Activated CD8-positive, alpha-beta memory T cell treated with anti-CD3 and anti-CD28 coated beads, Interleukin-2, amount 10 ng/mL, durations not matched to agents 7 days and 5 days (primary cell): ENCODE data around the gene SNTB2. TPM values are rescaled to one million over a fixed set of nuclear protein-coding genes. Genes with fewer than 3 reads are reported as not detected.

ENCODE experiments used
- ATAC-seq: fragments of 150-1000 bp; cut with Tn5 transposase; one replicate; pipeline ENCODE4 v1.10.0; 2021; ENCODE audit warnings: moderate library complexity
- CTCF ChIA-PET: fragments of 350-600 bp; sonication (Branson Sonifier 250); formaldehyde crosslinking; loops from one replicate; lab custom pipeline; 2021; ENCODE audit warnings: antibody characterized with exemption; lab: Charles Lee
- DNase-seq: peaks from one replicate; pipeline ENCODE4 v3.0.0-alpha.2; 2020
- H3K27ac Mint-ChIP-seq: one replicate; pipeline ENCODE4 v1.8.0; 2021; ENCODE audit warnings: mild to moderate bottlenecking, mixed read lengths
- H3K27me3 Mint-ChIP-seq: one replicate; pipeline ENCODE4 v1.8.0; 2021; ENCODE audit warnings: mixed read lengths
- H3K36me3 Mint-ChIP-seq: one replicate; pipeline ENCODE4 v1.8.0; 2021; ENCODE audit warnings: mild to moderate bottlenecking, mixed read lengths
- H3K4me1 Mint-ChIP-seq: one replicate; pipeline ENCODE4 v1.8.0; 2021; ENCODE audit warnings: mixed read lengths
- H3K4me3 Mint-ChIP-seq: one replicate; pipeline ENCODE4 v1.8.0; 2021; ENCODE audit warnings: mild to moderate bottlenecking, moderate library complexity, mixed read lengths
- H3K9me3 Mint-ChIP-seq: one replicate; pipeline ENCODE4 v1.8.0; 2022; ENCODE audit warnings: low read depth, mixed read lengths
- total RNA-seq, 2 experiments: library from RNA; stranded (reverse); gene quantifications; one replicate each; pipeline ENCODE4 v1.2.3, GENCODE V29; 2021

Gene SNTB2
- total RNA-seq, 2 experiments from 2014 or later, result 21.5 to 30.6 TPM

- H3K9me3 Mint-ChIP-seq, result no peaks in the 10 kb centered on the region
- H3K4me1 Mint-ChIP-seq, result peaks cover 22% of the 10 kb centered on the region
- H3K27ac Mint-ChIP-seq, result peak within 1 kb of the TSS; percentile 92
- ATAC-seq (peak; percentile 95), DNase-seq (peak; percentile 97)
- H3K27me3 Mint-ChIP-seq, result no peaks in the 10 kb centered on the region
- CTCF ChIA-PET, result interaction anchor here (1.0 to 3.6 kb wide), 6 partner anchors 10 to 178 kb away, joined by 3 to 17 read pairs (median 5); partner anchors contain the start of genes COG8 and PDF
- H3K4me3 Mint-ChIP-seq, result peak within 1 kb of the TSS; percentile 95
- H3K36me3 Mint-ChIP-seq, result peaks cover 19% of the 10 kb centered on the region
These were observed 123.9 kb downstream of the SNTB2 start, which contains the start of gene VPS4A for GRCh38 chr16:69310653-69311532. VPS4A (plus strand) TSS chr16:69311350; CDS start chr16:69311512, 162 bp downstream.

GRCh38 chr16:69311533-69312387, 124.8 kb downstream of the SNTB2 start:
- Mint-ChIP-seq H3K4me3 (peak overlapping the region; percentile 95), H3K27me3 (no peaks in the 10 kb centered on the region), H3K36me3 (peaks cover 23% of the 10 kb centered on the region), H3K4me1 (peaks cover 22% of the 10 kb centered on the region), H3K27ac (peak overlapping the region; percentile 92), H3K9me3 (no peaks in the 10 kb centered on the region)
- CTCF ChIA-PET, result interaction anchor here (0.6 to 3.6 kb wide), 3 partner anchors 15 to 41 kb away, joined by 3 to 17 read pairs (median 4); partner anchors contain the start of gene PDF
- DNase-seq, result peak; percentile 63
- peak; percentile 67 for ATAC-seq

GRCh38 chr16:69313469-69313868, 126.5 kb downstream of the SNTB2 start:
- CTCF ChIA-PET, result interaction anchor here (1.3 to 3.6 kb wide), 4 partner anchors 14 to 25 kb away, joined by 3 to 17 read pairs (median 4); partner anchors contain the start of gene PDF
- peak overlapping the region; percentile 59 for H3K4me3 Mint-ChIP-seq
- H3K27ac Mint-ChIP-seq, result peak overlapping the region; percentile 49

GRCh38 chr16:69314534-69314933, 127.6 kb downstream of the SNTB2 start:
- Mint-ChIP-seq H3K4me3 (no peak overlapping the region), H3K36me3 (peaks cover 34% of the 10 kb centered on the region), H3K4me1 (peaks cover 22% of the 10 kb centered on the region), H3K27ac (no peak overlapping the region), H3K27me3 (no peaks in the 10 kb centered on the region), H3K9me3 (no peaks in the 10 kb centered on the region)
- DNase-seq, result no peak
- no peak for ATAC-seq
- CTCF ChIA-PET, result interaction anchor here (1.1 kb wide), 1 partner anchor 165 kb away, joined by 3 read pairs; no protein-coding TSS in a partner anchor

More at GRCh38 chr16:69313469-69313868, 126.5 kb downstream of the SNTB2 start:
- peaks cover 28% of the 10 kb centered on the region for H3K36me3 Mint-ChIP-seq
- no peaks in the 10 kb centered on the region for H3K9me3 Mint-ChIP-seq
- ATAC-seq, result no peak
- peaks cover 22% of the 10 kb centered on the region for H3K4me1 Mint-ChIP-seq
- DNase-seq, result no peak
- H3K27me3 Mint-ChIP-seq, result no peaks in the 10 kb centered on the region

GRCh38 chr16:69315486-69316311, 128.7 kb downstream of the SNTB2 start:
- peaks cover 17% of the 10 kb centered on the region for H3K4me1 Mint-ChIP-seq
- CTCF ChIA-PET, result no interaction called here
- no peak overlapping the region for H3K4me3 Mint-ChIP-seq
- no peaks in the 10 kb centered on the region for H3K9me3 Mint-ChIP-seq
- H3K36me3 Mint-ChIP-seq, result peaks cover 38% of the 10 kb centered on the region
- no peak overlapping the region for H3K27ac Mint-ChIP-seq
- DNase-seq (no peak), ATAC-seq (no peak)
- H3K27me3 Mint-ChIP-seq, result no peaks in the 10 kb centered on the region

- CTCF ChIA-PET, result interaction anchor here (0.8 kb wide), 1 partner anchor 14 kb away, joined by 3 read pairs; the partner anchor contains the start of gene PDF
- H3K27ac Mint-ChIP-seq, result no peak overlapping the region
- no peaks in the 10 kb centered on the region for H3K27me3 Mint-ChIP-seq
- no peak for ATAC-seq
- no peak overlapping the region for H3K4me3 Mint-ChIP-seq
- H3K36me3 Mint-ChIP-seq, result peaks cover 46% of the 10 kb centered on the region
- H3K9me3 Mint-ChIP-seq, result no peaks in the 10 kb centered on the region
- DNase-seq, result no peak
- H3K4me1 Mint-ChIP-seq, result peaks cover 15% of the 10 kb centered on the region
These were observed 129.7 kb downstream of the SNTB2 start for GRCh38 chr16:69316595-69317034.

GRCh38 chr16:69318177-69318910, 131.4 kb downstream of the SNTB2 start:
- Mint-ChIP-seq H3K36me3 (peaks cover 46% of the 10 kb centered on the region), H3K27me3 (no peaks in the 10 kb centered on the region), H3K4me1 (peaks cover 9% of the 10 kb centered on the region), H3K9me3 (no peaks in the 10 kb centered on the region), H3K4me3 (no peak overlapping the region), H3K27ac (no peak overlapping the region)
- DNase-seq (no peak), ATAC-seq (no peak)
- CTCF ChIA-PET, result no interaction called here

GRCh38 chr16:69318911-69319289, 131.9 kb downstream of the SNTB2 start:
- no peak for ATAC-seq
- H3K27me3 Mint-ChIP-seq, result no peaks in the 10 kb centered on the region
- H3K27ac Mint-ChIP-seq, result no peak overlapping the region
- H3K36me3 Mint-ChIP-seq, result peaks cover 43% of the 10 kb centered on the region
- no peaks in the 10 kb centered on the region for H3K9me3 Mint-ChIP-seq
- CTCF ChIA-PET, result no interaction called here
- no peak for DNase-seq
- H3K4me3 Mint-ChIP-seq, result no peak overlapping the region
- peaks cover 3% of the 10 kb centered on the region for H3K4me1 Mint-ChIP-seq

GRCh38 chr16:69319381-69319780, 132.4 kb downstream of the SNTB2 start:
- ATAC-seq, result no peak
- Mint-ChIP-seq H3K36me3 (peaks cover 43% of the 10 kb centered on the region), H3K4me1 (peaks cover 3% of the 10 kb centered on the region), H3K4me3 (no peak overlapping the region), H3K9me3 (no peaks in the 10 kb centered on the region), H3K27ac (no peak overlapping the region), H3K27me3 (no peaks in the 10 kb centered on the region)
- no peak for DNase-seq
- CTCF ChIA-PET, result no interaction called here

- Mint-ChIP-seq H3K36me3 (peaks cover 42% of the 10 kb centered on the region), H3K4me1 (peaks cover 6% of the 10 kb centered on the region), H3K4me3 (no peak overlapping the region), H3K27me3 (no peaks in the 10 kb centered on the region), H3K27ac (no peak overlapping the region), H3K9me3 (no peaks in the 10 kb centered on the region)
- DNase-seq (no peak), ATAC-seq (no peak)
- CTCF ChIA-PET, result no interaction called here
These were observed 133.1 kb downstream of the SNTB2 start for GRCh38 chr16:69319826-69320739.

- CTCF ChIA-PET, result no interaction called here
- Mint-ChIP-seq H3K27me3 (no peaks in the 10 kb centered on the region), H3K4me1 (peaks cover 10% of the 10 kb centered on the region), H3K9me3 (no peaks in the 10 kb centered on the region), H3K27ac (no peak overlapping the region), H3K4me3 (no peak overlapping the region), H3K36me3 (peaks cover 43% of the 10 kb centered on the region)
- ATAC-seq (no peak), DNase-seq (no peak)
These were observed 133.7 kb downstream of the SNTB2 start for GRCh38 chr16:69320740-69321073.
